Right lobe of liver (tissue), 4 donors: Measurements from ENCODE around the gene GADL1.

Experiments used
- CTCF ChIP-seq, 4 donors: fragments of 200-600 bp in 3 of 4; fragments of 450-650 bp in 1 of 4; IDR thresholded peaks; one replicate each; pipeline versions ENCODE4 v1.5.1 to v1.8.0; 2016 to 2022; ENCODE audit warnings: antibody characterized with exemption in 4 of 4, mild to moderate bottlenecking in 2 of 4
- POLR2A ChIP-seq: fragments of 450-650 bp; IDR thresholded peaks from one replicate; pipeline ENCODE4 v1.6.1; 2017; ENCODE audit warnings: antibody characterized with exemption, mild to moderate bottlenecking
- donor health status: DM: no; HTN: no; CAD: no.
- donor health status: DM: no; HTN: no; CAD: no.
- donor health status: DM: no; HTN: yes; CAD: no.

GRCh38 chr3:30694148-30694547 is 200.3 kb downstream of the GADL1 start:
- TF ChIP-seq CTCF (IDR thresholded peaks at IDR 0.05) = no peak
- TF ChIP-seq POLR2A = no peak
